Testis (tissue), 3 donors: ENCODE results near the gene METTL4. TPM values are rescaled to one million over a fixed set of nuclear protein-coding genes. Genes with fewer than 3 reads are reported as not detected.

Experiments used
- DNase-seq: peaks from one replicate; pipeline ENCODE4 v3.0.0-alpha.2; 2019
- H3K27ac ChIP-seq, 2 donors: fragments of 200-600 bp; sonication (generic); one replicate each; pipeline ENCODE4 v1.5.1; 2019
- H3K27me3 ChIP-seq: fragments of 200-600 bp; sonication (generic); one replicate; pipeline ENCODE4 v1.5.1; 2019
- H3K36me3 ChIP-seq: fragments of 200-600 bp; sonication (generic); one replicate; pipeline ENCODE4 v1.5.1; 2017; ENCODE audit warnings: low read depth; ENCODE audit errors: missing control alignments
- H3K4me1 ChIP-seq: fragments of 200-600 bp; sonication (generic); one replicate; pipeline ENCODE4 v1.5.1; 2019
- H3K4me3 ChIP-seq, 2 donors: fragments of 200-600 bp; sonication (generic); one replicate each; pipeline ENCODE4 v1.5.1; 2017 to 2019
- H3K9me3 ChIP-seq: fragments of 200-600 bp; sonication (generic); one replicate; pipeline ENCODE4 v1.5.1; 2017
- POLR2A ChIP-seq: fragments of 450-650 bp; IDR thresholded peaks from one replicate; pipeline ENCODE4 v1.6.1; 2017; ENCODE audit warnings: antibody characterized with exemption, mild to moderate bottlenecking, moderate library complexity
- WGBS, 2 donors: methylation state at CpG; one replicate each; pipeline ENCODE4 v1.1.5; 2018; 5-methylcytosine and 5-hydroxymethylcytosine counted together
- intact Hi-C: fragments of 100-400 bp; cut with DNase I; formaldehyde crosslinking; loops from one replicate; pipeline ENCODE4 v1.15.1; 2023; ENCODE audit warnings: low total_unique reads
- polyA plus RNA-seq: library from polyadenylated mRNA; stranded (reverse); fragments of 350-450 nt; fragmentation: Illumina TruSeq; extraction: RNeasy Lipid Tissue Mini Kit (QIAGEN cat#74804); gene quantifications from one replicate; pipeline ENCODE4 v1.2.3, GENCODE V29; 2014; ENCODE audit warnings: low read depth, low replicate concordance; ENCODE audit not compliant: insufficient read depth
- total RNA-seq, 2 donors: library from RNA; depleted of rRNA; stranded (reverse); fragments of >200 nt; gene quantifications; one replicate each; pipeline ENCODE4 v1.2.3, GENCODE V29; 2016
- TF ChIP-seq, protein P1 (sequence below), 3 experiments: fragments of 450-650 bp in 2 of 3; fragments of 200-600 bp in 1 of 3; sonication (generic) in 1 of 3; IDR thresholded peaks; one replicate each; pipeline ENCODE4 v1.5.1; 2016 to 2019; ENCODE audit warnings: antibody characterized with exemption in 3 of 3, mild to moderate bottlenecking in 2 of 3, moderate library complexity in 1 of 3

METTL4 gene
- total and polyA plus RNA-seq, 3 donors from 2014 or later = 11.3 to 12.6 (median 12.4) TPM

DNA sequence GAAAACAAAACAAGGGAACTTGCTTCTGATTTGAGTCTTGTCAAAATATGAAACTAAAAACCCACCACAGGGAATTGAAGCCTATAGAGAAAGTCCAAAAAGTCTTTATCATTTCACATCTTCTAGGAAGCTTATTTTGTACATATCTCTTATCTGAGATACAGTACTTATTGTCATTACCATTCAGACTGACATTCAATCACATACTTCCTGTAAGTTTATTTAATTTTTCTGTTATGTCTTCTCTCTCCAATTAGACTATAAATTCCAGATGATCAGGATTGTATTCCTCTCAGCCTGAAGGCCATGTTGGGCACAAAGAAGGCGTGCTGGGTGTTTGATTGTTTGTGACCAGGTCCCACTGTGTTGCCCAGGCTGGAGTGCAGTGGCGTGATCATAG lies 59.2 kb downstream of the METTL4 start:
- no peak for DNase-seq
- intact Hi-C loops = no loop called here
- H3K4me3 ChIP-seq = no peak overlapping the region
- H3K4me1 ChIP-seq = no peaks in the 10 kb centered on the region
- no peaks in the 10 kb centered on the region for H3K9me3 ChIP-seq
- TF ChIP-seq POLR2A = no peak
- TF ChIP-seq, protein P1, sequence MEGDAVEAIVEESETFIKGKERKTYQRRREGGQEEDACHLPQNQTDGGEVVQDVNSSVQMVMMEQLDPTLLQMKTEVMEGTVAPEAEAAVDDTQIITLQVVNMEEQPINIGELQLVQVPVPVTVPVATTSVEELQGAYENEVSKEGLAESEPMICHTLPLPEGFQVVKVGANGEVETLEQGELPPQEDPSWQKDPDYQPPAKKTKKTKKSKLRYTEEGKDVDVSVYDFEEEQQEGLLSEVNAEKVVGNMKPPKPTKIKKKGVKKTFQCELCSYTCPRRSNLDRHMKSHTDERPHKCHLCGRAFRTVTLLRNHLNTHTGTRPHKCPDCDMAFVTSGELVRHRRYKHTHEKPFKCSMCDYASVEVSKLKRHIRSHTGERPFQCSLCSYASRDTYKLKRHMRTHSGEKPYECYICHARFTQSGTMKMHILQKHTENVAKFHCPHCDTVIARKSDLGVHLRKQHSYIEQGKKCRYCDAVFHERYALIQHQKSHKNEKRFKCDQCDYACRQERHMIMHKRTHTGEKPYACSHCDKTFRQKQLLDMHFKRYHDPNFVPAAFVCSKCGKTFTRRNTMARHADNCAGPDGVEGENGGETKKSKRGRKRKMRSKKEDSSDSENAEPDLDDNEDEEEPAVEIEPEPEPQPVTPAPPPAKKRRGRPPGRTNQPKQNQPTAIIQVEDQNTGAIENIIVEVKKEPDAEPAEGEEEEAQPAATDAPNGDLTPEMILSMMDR (IDR thresholded peaks at IDR 0.05) = no peak
- H3K36me3 ChIP-seq = no peaks in the 10 kb centered on the region
- H3K27me3 ChIP-seq = no peaks in the 10 kb centered on the region
- no peak overlapping the region for H3K27ac ChIP-seq
- WGBS, 2 donors = 89 to 92% methylated on average over 2 of the region's 2 CpGs

DNA sequence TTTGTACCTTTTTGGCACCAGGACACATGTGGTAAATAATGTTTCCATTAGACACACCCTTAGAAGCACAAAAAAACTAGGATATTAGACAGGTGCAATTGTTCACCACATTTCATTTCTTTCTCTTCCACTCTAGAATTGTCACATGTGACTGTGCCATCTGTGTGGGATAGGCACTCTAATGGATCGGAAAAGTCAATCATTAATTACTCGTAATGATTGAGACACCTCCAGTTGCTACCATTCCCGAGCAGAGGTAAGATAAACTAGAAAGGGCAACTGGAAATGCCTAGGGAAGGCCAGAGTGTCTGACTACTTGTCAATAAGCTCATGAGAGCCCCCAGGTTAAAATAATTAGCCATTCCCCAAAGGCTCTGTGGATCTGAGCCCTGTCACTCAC lies 59.9 kb downstream of the METTL4 start:
- no peak for DNase-seq
- no peaks in the 10 kb centered on the region for H3K9me3 ChIP-seq
- no peaks in the 10 kb centered on the region for H3K27me3 ChIP-seq
- H3K4me3 ChIP-seq = no peak overlapping the region
- intact Hi-C loops = no loop called here
- WGBS, 2 donors = 93% methylated on average over 3 of the region's 3 CpGs
- no peaks in the 10 kb centered on the region for H3K4me1 ChIP-seq
- TF ChIP-seq, protein P1 (IDR thresholded peaks at IDR 0.05) = no peak
- TF ChIP-seq POLR2A = no peak
- no peaks in the 10 kb centered on the region for H3K36me3 ChIP-seq
- H3K27ac ChIP-seq = no peak overlapping the region

- DNase-seq = no peak
- no peak overlapping the region for H3K27ac ChIP-seq
- 89 to 94% methylated on average over 6 of the region's 6 CpGs for WGBS, 2 donors
- intact Hi-C loops = no loop called here
- H3K27me3 ChIP-seq = no peaks in the 10 kb centered on the region
- no peak overlapping the region for H3K4me3 ChIP-seq
- TF ChIP-seq, protein P1 (IDR thresholded peaks at IDR 0.05) = no peak
- TF ChIP-seq POLR2A = no peak
- no peaks in the 10 kb centered on the region for H3K9me3 ChIP-seq
- H3K4me1 ChIP-seq = no peaks in the 10 kb centered on the region
- H3K36me3 ChIP-seq = no peaks in the 10 kb centered on the region
These were observed 60.9 kb downstream of the METTL4 start for GRCh38 chr18:2510416-2510815.

DNA sequence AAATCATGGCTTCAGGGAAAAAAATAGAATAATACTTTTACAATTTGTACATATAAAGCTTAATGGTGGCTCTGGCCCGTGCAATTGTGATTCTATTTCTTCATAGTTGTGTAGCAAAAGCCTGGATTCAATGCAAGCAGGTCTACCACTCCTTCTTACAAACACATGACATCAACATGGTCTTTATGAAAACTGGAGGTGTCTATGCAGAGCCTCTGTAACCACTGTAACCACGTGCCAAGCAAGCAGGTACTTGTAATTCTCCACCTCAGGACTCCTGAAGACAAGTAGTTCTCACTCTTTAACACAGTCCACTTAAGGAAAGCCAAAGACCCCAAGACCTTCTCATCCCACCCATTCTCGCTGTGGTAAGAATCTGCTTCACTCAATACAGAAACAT lies 62.6 kb downstream of the METTL4 start:
- no peaks in the 10 kb centered on the region for H3K36me3 ChIP-seq
- DNase-seq = no peak
- H3K4me1 ChIP-seq = no peaks in the 10 kb centered on the region
- no peak overlapping the region for H3K4me3 ChIP-seq
- H3K9me3 ChIP-seq = no peaks in the 10 kb centered on the region
- no peaks in the 10 kb centered on the region for H3K27me3 ChIP-seq
- TF ChIP-seq POLR2A = no peak
- TF ChIP-seq, protein P1 (IDR thresholded peaks at IDR 0.05) = no peak
- intact Hi-C loops = no loop called here
- 93 to 94% methylated on average over 3 of the region's 3 CpGs for WGBS, 2 donors
- no peak overlapping the region for H3K27ac ChIP-seq

DNA sequence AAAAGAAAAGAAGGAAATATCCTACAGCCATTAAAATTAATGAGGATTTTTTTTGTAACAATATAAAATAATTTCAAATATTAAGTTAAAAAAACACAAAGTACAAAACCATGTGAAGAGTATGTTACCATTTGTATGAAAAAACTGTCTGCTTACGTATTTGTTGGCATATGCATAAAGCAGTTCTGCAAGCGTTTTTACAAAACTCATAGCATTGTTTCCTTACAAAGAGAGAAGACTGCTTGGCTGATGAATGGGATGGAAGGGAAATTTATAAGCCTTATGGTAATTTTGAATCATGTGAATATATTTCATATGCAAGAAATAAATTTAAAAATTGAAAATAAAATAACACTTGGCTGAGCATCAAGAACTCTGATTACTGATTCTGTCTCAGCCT lies 63.1 kb downstream of the METTL4 start:
- WGBS, 2 donors = 84 to 85% methylated on average over 2 of the region's 2 CpGs
- Histone ChIP-seq H3K27ac (no peak overlapping the region), H3K9me3 (no peaks in the 10 kb centered on the region), H3K4me3 (no peak overlapping the region), H3K4me1 (no peaks in the 10 kb centered on the region), H3K36me3 (no peaks in the 10 kb centered on the region), H3K27me3 (no peaks in the 10 kb centered on the region)
- TF ChIP-seq, protein P1 (IDR thresholded peaks at IDR 0.05) = no peak
- no peak for TF ChIP-seq POLR2A
- intact Hi-C loops = no loop called here
- DNase-seq = no peak
